Hematopoietic multipotent progenitor cell treated with erythropoietin and hydrocortisone succinate and interleukin-3 and kit ligand, for 4 days (in vitro differentiated cells): ENCODE measurements around the gene NARF.

Source experiments
- DNase-seq: peaks from one replicate; pipeline ENCODE4 v3.0.0-alpha.2; 2015

The NARF gene

DNA sequence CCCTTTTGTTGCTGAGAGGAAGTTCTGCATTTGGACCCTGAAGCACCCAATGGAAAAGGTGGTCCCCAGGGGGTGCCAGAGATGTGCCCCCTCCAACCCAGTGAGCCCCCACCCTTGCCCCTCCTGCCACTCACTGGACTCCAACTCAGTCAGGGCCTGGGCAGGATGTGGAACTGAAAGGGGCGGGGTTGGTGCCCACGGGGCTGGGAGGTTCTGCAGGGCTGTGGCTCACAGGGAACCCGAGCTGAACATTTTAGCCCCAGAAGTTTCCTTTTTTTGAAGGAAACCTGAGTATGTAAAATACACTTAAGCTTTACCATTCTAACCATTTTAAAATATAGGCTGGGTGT lies 24.4 kb upstream of the NARF start:
- DNase-seq = peak; percentile 43

GRCh38 chr17:82435103-82435502 lies 23.4 kb upstream of the NARF start:
- no peak for DNase-seq

- no peak for DNase-seq
Observed at GRCh38 chr17:82435601-82436583, 22.6 kb upstream of the NARF start.

DNA sequence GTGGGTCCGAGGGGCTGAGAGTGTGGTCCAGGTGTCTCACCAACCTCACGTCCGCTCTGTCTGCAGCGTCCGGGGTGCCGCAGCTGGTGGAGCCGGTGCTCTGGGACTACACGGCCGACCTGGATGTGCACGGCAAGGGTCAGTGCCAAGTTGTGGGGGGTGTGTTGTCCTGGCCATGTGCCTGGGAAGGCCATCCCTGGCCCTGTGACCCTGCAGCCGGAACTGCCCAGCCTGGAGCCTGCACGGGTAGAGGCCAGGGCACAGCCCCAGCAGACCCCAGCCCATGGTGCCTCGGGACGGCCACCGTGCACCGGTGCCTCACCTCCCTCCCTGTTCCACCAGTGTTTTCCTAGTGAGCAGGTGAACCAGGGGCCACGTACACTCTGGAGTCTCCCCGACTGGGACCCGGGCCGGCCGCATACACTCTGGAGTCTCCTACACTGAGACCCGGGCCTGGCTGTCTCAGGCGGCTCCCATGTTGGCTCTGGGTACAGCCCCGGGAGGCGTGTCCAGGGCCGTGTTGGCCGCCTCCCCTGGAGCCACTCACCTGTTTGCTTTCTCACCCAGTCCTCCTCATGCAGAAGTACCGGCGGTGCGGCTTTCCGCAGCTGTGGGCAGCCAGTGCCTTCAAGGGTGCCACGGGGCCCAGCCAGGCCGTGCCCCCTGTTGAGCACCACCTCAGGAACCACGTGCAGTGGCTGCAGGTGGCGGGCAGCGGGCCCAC lies 21.8 kb upstream of the NARF start:
- no peak for DNase-seq

DNA sequence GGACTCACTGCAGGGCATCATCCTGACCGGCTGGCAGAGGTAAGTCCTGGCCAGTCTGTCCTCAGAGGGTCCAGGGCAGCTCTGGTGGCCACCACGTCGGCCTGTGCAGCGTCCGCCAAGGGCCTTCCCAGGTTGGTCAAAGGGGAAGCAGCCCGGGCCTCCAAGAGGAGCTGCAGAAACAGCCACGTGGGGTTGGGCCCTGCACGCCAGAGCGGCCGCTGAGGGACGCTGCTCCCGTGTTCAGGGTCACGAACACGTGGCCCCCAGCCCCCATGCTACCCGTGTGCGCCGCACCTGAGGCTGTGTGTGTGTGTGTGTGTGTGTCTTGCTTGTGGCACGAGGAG lies 21.2 kb upstream of the NARF start:
- DNase-seq = no peak

- DNase-seq = no peak
Observed at GRCh38 chr17:82438401-82439193, 19.9 kb upstream of the NARF start.

GRCh38 chr17:82439194-82439828 lies 19.2 kb upstream of the NARF start:
- DNase-seq = no peak

DNA sequence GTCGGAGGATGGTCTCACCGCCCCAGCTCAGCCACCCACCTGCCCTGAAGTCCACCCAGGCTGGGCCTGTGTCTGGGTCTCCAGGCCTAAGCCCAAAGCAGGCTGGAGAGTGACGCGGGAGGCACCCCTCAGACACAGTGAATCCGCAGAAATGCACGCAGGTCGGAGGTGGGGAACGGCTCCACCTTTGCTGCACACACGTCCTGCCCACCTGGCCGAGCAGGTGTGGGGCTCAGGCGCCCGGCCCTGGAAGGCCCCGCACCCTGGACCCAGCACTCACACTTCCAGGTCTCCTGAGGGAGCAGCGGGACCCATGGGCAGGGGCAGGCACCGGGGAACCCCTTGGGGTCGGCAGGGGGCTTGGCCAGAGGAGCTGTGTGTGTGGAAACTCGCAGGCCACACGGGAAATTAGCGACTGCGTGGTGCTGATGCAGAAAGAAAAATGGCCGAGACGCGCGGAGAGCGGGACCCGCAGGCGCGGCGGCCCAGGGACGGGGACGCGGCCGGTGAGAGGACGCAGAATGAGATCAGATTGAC lies 18.6 kb upstream of the NARF start:
- no peak for DNase-seq

DNA sequence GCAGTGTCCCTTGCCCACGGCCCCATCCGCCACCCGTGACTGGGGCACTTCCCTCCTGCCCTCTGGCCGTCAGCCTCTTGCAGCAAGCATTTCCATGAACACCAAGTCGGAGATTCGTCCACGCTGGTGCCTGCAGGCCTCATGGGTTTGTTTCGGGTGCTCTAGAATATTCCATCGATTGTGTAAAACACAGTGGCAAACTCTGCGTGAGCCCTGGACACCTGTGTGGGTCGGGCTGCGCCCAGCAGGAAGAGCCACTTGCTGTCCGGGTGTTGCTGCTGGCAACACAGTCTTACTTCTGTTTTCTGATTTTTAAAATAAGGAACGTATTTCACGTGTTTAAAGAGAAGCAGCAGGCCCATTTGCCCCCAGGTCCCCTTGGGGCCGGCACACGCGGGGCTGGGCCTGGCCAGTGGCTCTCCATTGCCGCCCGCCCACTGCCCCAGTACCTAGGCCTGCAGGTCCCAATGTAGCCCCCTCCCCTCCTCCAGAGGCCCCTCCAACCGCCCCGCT lies 18.0 kb upstream of the NARF start:
- peak; percentile 47 for DNase-seq

- no peak for DNase-seq
Observed at GRCh38 chr17:82440991-82441627, 17.4 kb upstream of the NARF start.

- DNase-seq = no peak
Observed at GRCh38 chr17:82441691-82442487, 16.7 kb upstream of the NARF start.

- DNase-seq = no peak
Observed at GRCh38 chr17:82442643-82443464, 15.7 kb upstream of the NARF start.

DNA sequence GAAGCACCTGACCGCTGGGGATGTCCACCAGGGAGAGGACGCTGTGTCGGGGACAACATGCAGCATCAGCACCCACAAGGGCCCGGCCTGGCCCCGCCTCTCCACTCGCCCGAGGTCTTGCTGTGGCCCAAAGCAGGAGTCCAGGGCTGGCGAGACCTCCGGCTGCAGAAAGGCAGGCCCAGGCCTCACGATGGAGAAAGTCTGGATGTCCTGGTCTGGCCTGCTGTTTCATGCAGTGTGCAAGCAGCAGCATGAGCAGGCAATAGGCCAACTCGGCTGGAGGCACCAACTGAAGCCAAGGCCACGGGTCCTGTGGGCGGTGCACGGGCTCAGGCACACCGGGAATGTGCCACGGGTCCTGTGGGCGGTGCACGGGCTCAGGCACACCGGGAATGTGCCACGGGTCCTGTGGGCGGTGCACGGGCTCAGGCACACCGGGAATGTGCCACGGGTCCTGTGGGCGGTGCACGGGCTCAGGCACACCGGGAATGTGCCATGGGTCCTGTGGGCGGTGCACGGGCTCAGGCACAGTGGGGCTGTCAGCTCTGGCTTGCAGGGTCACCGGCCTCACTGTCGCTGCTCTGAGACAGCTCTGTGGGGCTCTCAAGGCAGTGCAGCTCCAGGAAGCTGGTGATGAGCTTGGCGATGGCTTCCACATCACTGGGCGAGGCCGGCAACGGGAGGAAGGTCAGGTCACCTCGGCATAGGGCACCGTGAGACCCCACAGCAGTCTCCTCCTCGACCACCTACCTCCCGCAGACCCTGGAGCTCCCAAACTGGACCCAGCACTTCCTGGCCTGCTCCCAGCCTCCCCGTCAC lies 14.9 kb upstream of the NARF start:
- no peak for DNase-seq

DNA sequence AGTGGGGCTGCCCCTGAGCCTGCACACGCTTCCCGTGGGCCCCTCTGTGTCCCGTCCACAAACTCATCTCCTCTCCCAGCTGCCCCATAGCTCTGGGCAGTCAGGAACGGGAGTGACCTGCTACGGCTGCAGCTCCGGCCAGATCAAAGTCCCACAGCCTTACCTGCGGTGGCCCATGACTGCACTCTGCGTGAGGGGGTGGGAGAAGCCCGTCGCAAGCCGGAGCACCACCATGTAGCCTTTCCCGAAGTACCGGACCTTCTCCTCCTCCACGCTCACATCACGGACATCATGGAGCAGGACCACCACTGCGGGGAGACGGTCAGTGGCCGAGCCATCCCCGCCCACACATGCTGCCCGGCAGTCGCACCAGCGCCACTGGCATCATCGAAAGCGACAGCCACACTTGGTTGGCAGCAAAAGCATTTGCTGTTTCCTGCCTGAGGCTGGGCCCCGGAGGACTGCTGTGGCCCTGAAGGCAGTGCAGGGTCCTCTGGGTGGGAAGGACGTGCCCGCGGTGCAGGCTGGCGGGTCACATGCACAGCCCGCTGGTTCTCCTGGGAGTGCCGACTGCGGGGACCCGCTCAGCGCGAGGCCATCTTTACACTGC lies 14.2 kb upstream of the NARF start:
- DNase-seq = no peak

DNA sequence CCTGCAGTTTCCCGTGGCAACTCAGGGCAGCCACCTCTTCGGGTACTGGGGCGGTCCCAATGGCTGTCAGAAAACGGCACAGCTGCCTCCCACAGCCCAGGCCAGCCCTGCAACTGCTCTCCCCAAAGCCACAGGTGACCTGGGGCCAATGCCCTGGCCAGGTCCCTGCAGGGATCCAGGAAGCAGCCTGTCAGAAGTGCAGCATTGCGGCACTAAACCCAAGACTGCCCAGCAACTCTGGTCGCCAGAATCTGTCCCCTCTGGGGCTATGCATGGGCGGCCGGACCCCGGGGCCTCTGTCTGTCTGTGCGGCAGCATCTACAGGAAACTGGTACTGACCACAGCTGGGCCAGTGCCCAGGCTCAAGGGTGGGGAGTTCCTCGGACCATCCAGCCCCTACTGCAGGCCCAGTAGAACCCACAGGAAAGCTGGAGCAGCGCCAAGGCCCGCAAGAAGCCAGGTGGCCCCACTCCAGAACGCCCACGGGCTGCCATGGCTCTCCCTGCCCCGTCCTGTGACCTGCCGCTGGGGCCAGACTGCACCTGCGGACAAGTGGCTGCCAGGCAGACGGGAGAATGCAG lies 13.5 kb upstream of the NARF start:
- DNase-seq = peak; percentile 40

GRCh38 chr17:82445542-82445941 lies 13.0 kb upstream of the NARF start:
- DNase-seq = no peak

DNA sequence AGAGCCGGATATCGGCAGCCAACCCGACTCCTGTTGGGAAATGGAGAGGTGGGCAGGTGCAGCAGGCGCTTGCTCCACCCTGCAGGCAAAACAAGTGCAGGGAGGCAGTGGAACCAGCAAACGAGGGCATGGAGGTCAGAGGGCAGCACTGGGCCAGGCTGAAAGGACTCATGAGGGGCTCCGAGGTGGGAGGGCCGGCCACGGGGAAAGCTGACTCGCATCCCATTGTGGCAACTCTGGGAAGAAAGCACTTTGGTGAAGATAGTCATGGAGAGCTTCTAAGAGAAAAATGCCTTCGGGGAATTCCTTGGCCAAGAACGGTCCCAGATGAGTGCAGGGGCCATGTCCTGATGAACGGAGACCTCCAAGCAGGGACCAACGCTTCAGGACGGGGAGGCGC lies 12.4 kb upstream of the NARF start:
- DNase-seq = no peak

DNA sequence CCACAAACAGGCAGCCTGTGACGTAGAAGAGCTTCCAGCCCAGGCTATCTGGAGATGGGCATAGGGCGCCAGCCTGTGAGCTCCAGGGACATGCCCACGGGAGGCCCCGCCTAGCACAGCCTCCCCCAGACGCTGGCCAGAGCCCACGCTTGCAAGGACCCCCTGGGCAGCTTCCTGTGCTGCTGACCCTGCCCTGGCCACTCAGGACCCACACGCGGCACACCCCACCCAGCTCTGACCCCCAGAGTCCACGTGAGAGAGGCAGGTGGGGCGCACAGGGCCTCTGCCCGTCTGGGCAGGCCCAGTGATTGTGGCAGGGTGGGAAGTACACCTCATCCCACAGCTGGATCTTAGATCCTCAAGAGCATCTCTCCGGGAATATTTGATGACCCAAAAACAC lies 11.9 kb upstream of the NARF start:
- no peak for DNase-seq
